Sigmoid colon (tissue), 7 donors: Measurements from ENCODE around the gene PLXDC1. TPM values are rescaled to one million over a fixed set of nuclear protein-coding genes. Genes with fewer than 3 reads are reported as not detected.

Experiments used
- DNase-seq: peaks from one replicate; pipeline ENCODE4 v3.0.0-alpha.2; 2019
- H3K27ac ChIP-seq, 4 donors: fragments of 200-600 bp; sonication (generic); one replicate each; pipeline ENCODE4 v1.5.1; 2016 to 2019; ENCODE audit warnings: mild to moderate bottlenecking in 1 of 4
- H3K27me3 ChIP-seq, 3 donors: fragments of 200-600 bp; sonication (generic); one replicate each; pipeline ENCODE4 v1.5.1; 2019; ENCODE audit warnings: mild to moderate bottlenecking in 1 of 3
- H3K36me3 ChIP-seq, 4 donors: fragments of 200-600 bp; sonication (generic); one replicate each; pipeline ENCODE4 v1.5.1; 2016 to 2019
- H3K4me1 ChIP-seq, 4 donors: fragments of 200-600 bp; sonication (generic); one replicate each; pipeline ENCODE4 v1.5.1; 2017 to 2019
- H3K4me3 ChIP-seq, 4 donors: fragments of 200-600 bp; sonication (generic); one replicate each; pipeline ENCODE4 v1.5.1; 2017 to 2019; ENCODE audit warnings: mild to moderate bottlenecking in 2 of 4, moderate library complexity in 1 of 4
- H3K9me3 ChIP-seq, 4 donors: fragments of 200-600 bp in 3 of 4; sonication (generic) in 3 of 4; one replicate each; pipeline versions ENCODE4 v1.5.1 to v1.6.1; 2013 to 2019
- CTCF ChIP-seq, 4 experiments: fragments of 450-650 bp in 3 of 4; fragments of 200-600 bp in 1 of 4; IDR thresholded peaks; one replicate each; pipeline ENCODE4 v1.5.1; 2016 to 2019; ENCODE audit warnings: antibody characterized with exemption in 4 of 4, mild to moderate bottlenecking in 3 of 4, moderate library complexity in 2 of 4
- EP300 ChIP-seq, 4 donors: sonication (generic); formaldehyde crosslinking; IDR thresholded peaks; one replicate each; pipeline ENCODE4 v1.6.1; 2017; ENCODE audit warnings: antibody characterized with exemption in 4 of 4
- POLR2A ChIP-seq, 2 donors: fragments of 450-650 bp; IDR thresholded peaks; one replicate each; pipeline ENCODE4 v1.6.1; 2016; ENCODE audit warnings: antibody characterized with exemption in 2 of 2, mild to moderate bottlenecking in 2 of 2, moderate library complexity in 2 of 2
- POLR2AphosphoS5 ChIP-seq, 4 donors: sonication (generic); formaldehyde crosslinking; IDR thresholded peaks; one replicate each; pipeline ENCODE4 v1.6.1; 2017; ENCODE audit warnings: antibody characterized with exemption in 4 of 4
- WGBS, 2 donors: extraction: QIAGEN DNeasy Blood & Tissue Kit; methylation state at CpG; one replicate each; pipeline ENCODE4 v1.1.7; 2013; 5-methylcytosine and 5-hydroxymethylcytosine counted together
- intact Hi-C: fragments of 100-400 bp; cut with DNase I; formaldehyde crosslinking; loops from one replicate; pipeline ENCODE4 v1.15.1; 2023
- polyA plus RNA-seq, 3 donors: library from polyadenylated mRNA; stranded (reverse); fragments of 200-250 nt; gene quantifications; one replicate each; pipeline ENCODE4 v1.2.3, GENCODE V29; 2013
- total RNA-seq, 4 donors: library from RNA; depleted of rRNA; stranded (reverse); fragments of >200 nt; gene quantifications; one replicate each; pipeline ENCODE4 v1.1.0, GENCODE V29; 2016
- donor health status: healthy with polysubstance abuse.
- donor health status: Bipolar disorder and iron deficiency.
- donor health status: healthy.

PLXDC1 gene
- total and polyA plus RNA-seq, 7 donors = 1.4 to 13.0 (median 6.2) TPM

- Histone ChIP-seq H3K4me3 (no peak overlapping the region), H3K9me3 (no peaks in the 10 kb centered on the region), H3K4me1 (peaks cover 0 to 11% (median 6%) of the 10 kb centered on the region in 4 donors), H3K27me3 (peaks cover 7 to 13% (median 8%) of the 10 kb centered on the region in 3 donors), H3K36me3 (no peaks in the 10 kb centered on the region), H3K27ac (no peak overlapping the region)
- no peak for DNase-seq
- intact Hi-C loops = no loop called here
- 91 to 94% methylated on average over 3 of the region's 3 CpGs for WGBS, 2 donors
- TF ChIP-seq CTCF (IDR thresholded peaks at IDR 0.05) = no peak
- no peak for TF ChIP-seq POLR2A (IDR thresholded peaks at IDR 0.05)
- TF ChIP-seq EP300 (IDR thresholded peaks at IDR 0.05) = no peak
- no peak for TF ChIP-seq POLR2AphosphoS5 (IDR thresholded peaks at IDR 0.05)
Observed at GRCh38 chr17:39146273-39146672, 5.2 kb downstream of the PLXDC1 start.

GRCh38 chr17:39145143-39145542 is 6.3 kb downstream of the PLXDC1 start:
- Histone ChIP-seq H3K9me3 (no peaks in the 10 kb centered on the region), H3K27me3 (peaks cover 0 to 3% (median 0%) of the 10 kb centered on the region in 3 donors), H3K36me3 (no peaks in the 10 kb centered on the region), H3K27ac (peak overlapping the region; percentile 7 to 75 (median 50)), H3K4me1 (no peaks in the 10 kb centered on the region), H3K4me3 (no peak overlapping the region)
- intact Hi-C loops = no loop called here
- 80 to 94% methylated on average over 3 of the region's 3 CpGs for WGBS, 2 donors
- no peak for DNase-seq
- TF ChIP-seq POLR2AphosphoS5 (IDR thresholded peaks at IDR 0.05) (no peak), POLR2A (IDR thresholded peaks at IDR 0.05) (no peak), EP300 (IDR thresholded peaks at IDR 0.05) (no peak), CTCF (IDR thresholded peaks at IDR 0.05) (no peak)

- peak; percentile 98 for DNase-seq
- TF ChIP-seq CTCF (IDR thresholded peaks at IDR 0.05) (no peak), POLR2A (IDR thresholded peaks at IDR 0.05) (no peak), POLR2AphosphoS5 (IDR thresholded peaks at IDR 0.05) (peak; percentile 45 to 81 (median 52))
- Histone ChIP-seq H3K4me3 (no peak overlapping the region), H3K9me3 (no peaks in the 10 kb centered on the region), H3K27ac (peak overlapping the region; percentile 47 to 75 (median 66)), H3K27me3 (peaks cover 0 to 3% (median 0%) of the 10 kb centered on the region in 3 donors), H3K4me1 (no peaks in the 10 kb centered on the region), H3K36me3 (no peaks in the 10 kb centered on the region)
- intact Hi-C loops = loop anchor here (5.0 kb wide), 1 partner anchor 82 kb away; no protein-coding TSS in a partner anchor
- 5 to 34% methylated on average over 9 of the region's 9 CpGs for WGBS, 2 donors
Observed at GRCh38 chr17:39144416-39144840, 7.0 kb downstream of the PLXDC1 start.

GRCh38 chr17:39143552-39144093 is 7.8 kb downstream of the PLXDC1 start:
- TF ChIP-seq POLR2AphosphoS5 (IDR thresholded peaks at IDR 0.05) (no peak), EP300 (IDR thresholded peaks at IDR 0.05) (no peak), CTCF (IDR thresholded peaks at IDR 0.05) (no peak), POLR2A (IDR thresholded peaks at IDR 0.05) (no peak)
- 83 to 86% methylated on average over 7 of the region's 7 CpGs for WGBS, 2 donors
- intact Hi-C loops = loop anchor here (5.0 kb wide), 1 partner anchor 81 kb away; no protein-coding TSS in a partner anchor
- peaks cover 0 to 3% (median 0%) of the 10 kb centered on the region in 3 donors for H3K27me3 ChIP-seq
- peak; percentile 87 for DNase-seq
- H3K9me3 ChIP-seq = no peaks in the 10 kb centered on the region
- H3K4me3 ChIP-seq = no peak overlapping the region
- peak overlapping the region; percentile 47 to 75 (median 66) for H3K27ac ChIP-seq
- H3K36me3 ChIP-seq = no peaks in the 10 kb centered on the region
- H3K4me1 ChIP-seq = no peaks in the 10 kb centered on the region
